ENCODE measurements around the gene GPC5.

The GPC5 gene

GRCh38 chr13:91368101-91368500 lies 30.3 kb upstream of the GPC5 start:
- Histone ChIP-seq H3K9me3 (no peaks in the 10 kb centered on the region), H3K4me2 (no peak overlapping the region), H3K4me3 (no peak overlapping the region), H3K36me3 (no peaks in the 10 kb centered on the region), H3K27ac (no peak overlapping the region), H3K27me3 (no peaks in the 10 kb centered on the region), H3K4me1 (no peaks in the 10 kb centered on the region), H4K20me1 (peaks cover 41% of the 10 kb centered on the region), H3K9ac (no peak overlapping the region)
- TF ChIP-seq Cebpa-rat (IDR thresholded peaks at IDR 0.05), result no peak

GRCh38 chr13:91368676-91369440 lies 29.6 kb upstream of the GPC5 start:
- no peak overlapping the region for H3K9ac ChIP-seq
- H3K9me3 ChIP-seq, result no peaks in the 10 kb centered on the region
- H3K4me3 ChIP-seq, result no peak overlapping the region
- no peak for TF ChIP-seq Cebpa-rat (IDR thresholded peaks at IDR 0.05)
- no peak overlapping the region for H3K4me2 ChIP-seq
- H3K36me3 ChIP-seq, result no peaks in the 10 kb centered on the region
- peaks cover 33% of the 10 kb centered on the region for H4K20me1 ChIP-seq
- no peaks in the 10 kb centered on the region for H3K27me3 ChIP-seq
- no peaks in the 10 kb centered on the region for H3K4me1 ChIP-seq
- no peak overlapping the region for H3K27ac ChIP-seq

GRCh38 chr13:91369441-91369831 lies 29.0 kb upstream of the GPC5 start:
- Histone ChIP-seq H3K9ac (no peak overlapping the region), H3K27me3 (no peaks in the 10 kb centered on the region), H3K36me3 (no peaks in the 10 kb centered on the region), H3K4me3 (no peak overlapping the region), H4K20me1 (peaks cover 32% of the 10 kb centered on the region), H3K9me3 (no peaks in the 10 kb centered on the region), H3K4me2 (no peak overlapping the region), H3K27ac (no peak overlapping the region), H3K4me1 (no peaks in the 10 kb centered on the region)
- no peak for TF ChIP-seq Cebpa-rat (IDR thresholded peaks at IDR 0.05)

GRCh38 chr13:91370501-91370900 lies 27.9 kb upstream of the GPC5 start:
- Histone ChIP-seq H3K4me3 (no peak overlapping the region), H3K4me1 (no peaks in the 10 kb centered on the region), H4K20me1 (peaks cover 32% of the 10 kb centered on the region), H3K27ac (no peak overlapping the region), H3K36me3 (no peaks in the 10 kb centered on the region), H3K27me3 (no peaks in the 10 kb centered on the region), H3K4me2 (no peak overlapping the region), H3K9me3 (no peaks in the 10 kb centered on the region), H3K9ac (no peak overlapping the region)
- TF ChIP-seq Cebpa-rat (IDR thresholded peaks at IDR 0.05), result no peak

- H3K9ac ChIP-seq, result no peak overlapping the region
- no peaks in the 10 kb centered on the region for H3K36me3 ChIP-seq
- H4K20me1 ChIP-seq, result peaks cover 15% of the 10 kb centered on the region
- no peak overlapping the region for H3K27ac ChIP-seq
- H3K4me3 ChIP-seq, result no peak overlapping the region
- no peaks in the 10 kb centered on the region for H3K4me1 ChIP-seq
- H3K9me3 ChIP-seq, result no peaks in the 10 kb centered on the region
- no peak for TF ChIP-seq Cebpa-rat (IDR thresholded peaks at IDR 0.05)
- no peak overlapping the region for H3K4me2 ChIP-seq
- H3K27me3 ChIP-seq, result no peaks in the 10 kb centered on the region
These were observed 25.5 kb upstream of the GPC5 start for GRCh38 chr13:91372911-91373310.

GRCh38 chr13:91375116-91375729 lies 23.2 kb upstream of the GPC5 start:
- H3K4me3 ChIP-seq, result no peak overlapping the region
- H3K9ac ChIP-seq, result no peak overlapping the region
- no peak overlapping the region for H3K4me2 ChIP-seq
- H3K27ac ChIP-seq, result no peak overlapping the region
- no peaks in the 10 kb centered on the region; the same call in 1 of the 2 replicates for H4K20me1 ChIP-seq
- H3K9me3 ChIP-seq, result no peaks in the 10 kb centered on the region
- no peaks in the 10 kb centered on the region for H3K36me3 ChIP-seq
- no peaks in the 10 kb centered on the region for H3K4me1 ChIP-seq
- no peak for TF ChIP-seq Cebpa-rat (IDR thresholded peaks at IDR 0.05)
- no peaks in the 10 kb centered on the region for H3K27me3 ChIP-seq

GRCh38 chr13:91381371-91381770 lies 17.1 kb upstream of the GPC5 start:
- no peak for TF ChIP-seq Cebpa-rat (IDR thresholded peaks at IDR 0.05)
- Histone ChIP-seq H3K4me3 (no peak overlapping the region), H4K20me1 (no peaks in the 10 kb centered on the region), H3K27ac (no peak overlapping the region), H3K4me1 (no peaks in the 10 kb centered on the region), H3K36me3 (no peaks in the 10 kb centered on the region), H3K9ac (no peak overlapping the region), H3K27me3 (no peaks in the 10 kb centered on the region), H3K9me3 (no peaks in the 10 kb centered on the region), H3K4me2 (no peak overlapping the region)

- H3K4me3 ChIP-seq, result no peak overlapping the region
- H3K27me3 ChIP-seq, result no peaks in the 10 kb centered on the region
- no peaks in the 10 kb centered on the region for H3K9me3 ChIP-seq
- H3K4me1 ChIP-seq, result no peaks in the 10 kb centered on the region
- no peaks in the 10 kb centered on the region for H4K20me1 ChIP-seq
- no peak overlapping the region for H3K9ac ChIP-seq
- no peaks in the 10 kb centered on the region for H3K36me3 ChIP-seq
- no peak overlapping the region for H3K27ac ChIP-seq
- no peak overlapping the region for H3K4me2 ChIP-seq
- TF ChIP-seq Cebpa-rat (IDR thresholded peaks at IDR 0.05), result no peak
These were observed 14.6 kb upstream of the GPC5 start for GRCh38 chr13:91383836-91384235.

GRCh38 chr13:91384896-91385295 lies 13.5 kb upstream of the GPC5 start:
- H3K4me3 ChIP-seq, result no peak overlapping the region
- H3K36me3 ChIP-seq, result no peaks in the 10 kb centered on the region
- no peak overlapping the region for H3K4me2 ChIP-seq
- H4K20me1 ChIP-seq, result no peaks in the 10 kb centered on the region
- TF ChIP-seq Cebpa-rat (IDR thresholded peaks at IDR 0.05), result no peak
- H3K4me1 ChIP-seq, result no peaks in the 10 kb centered on the region
- no peaks in the 10 kb centered on the region for H3K9me3 ChIP-seq
- H3K9ac ChIP-seq, result no peak overlapping the region
- H3K27me3 ChIP-seq, result no peaks in the 10 kb centered on the region
- no peak overlapping the region for H3K27ac ChIP-seq

GRCh38 chr13:91389186-91389585 lies 9.2 kb upstream of the GPC5 start:
- Histone ChIP-seq H3K9ac (no peak overlapping the region), H3K9me3 (no peaks in the 10 kb centered on the region), H3K4me1 (no peaks in the 10 kb centered on the region), H3K27ac (no peak overlapping the region), H4K20me1 (no peaks in the 10 kb centered on the region), H3K36me3 (no peaks in the 10 kb centered on the region), H3K4me2 (no peak overlapping the region), H3K4me3 (no peak overlapping the region), H3K27me3 (no peaks in the 10 kb centered on the region)
- no peak for TF ChIP-seq Cebpa-rat (IDR thresholded peaks at IDR 0.05)
